HG03575 (cell line): ENCODE measurements around the gene DTNBP1.

Experiments used
- ATAC-seq: cut with Tn5 transposase; IDR thresholded peaks from one replicate; pipeline ENCODE4 v1.9.1; 2021; ENCODE audit not compliant: unreplicated experiment, insufficient number of reproducible peaks, low FRiP score; ENCODE audit errors: extremely low read depth

Gene DTNBP1

DNA sequence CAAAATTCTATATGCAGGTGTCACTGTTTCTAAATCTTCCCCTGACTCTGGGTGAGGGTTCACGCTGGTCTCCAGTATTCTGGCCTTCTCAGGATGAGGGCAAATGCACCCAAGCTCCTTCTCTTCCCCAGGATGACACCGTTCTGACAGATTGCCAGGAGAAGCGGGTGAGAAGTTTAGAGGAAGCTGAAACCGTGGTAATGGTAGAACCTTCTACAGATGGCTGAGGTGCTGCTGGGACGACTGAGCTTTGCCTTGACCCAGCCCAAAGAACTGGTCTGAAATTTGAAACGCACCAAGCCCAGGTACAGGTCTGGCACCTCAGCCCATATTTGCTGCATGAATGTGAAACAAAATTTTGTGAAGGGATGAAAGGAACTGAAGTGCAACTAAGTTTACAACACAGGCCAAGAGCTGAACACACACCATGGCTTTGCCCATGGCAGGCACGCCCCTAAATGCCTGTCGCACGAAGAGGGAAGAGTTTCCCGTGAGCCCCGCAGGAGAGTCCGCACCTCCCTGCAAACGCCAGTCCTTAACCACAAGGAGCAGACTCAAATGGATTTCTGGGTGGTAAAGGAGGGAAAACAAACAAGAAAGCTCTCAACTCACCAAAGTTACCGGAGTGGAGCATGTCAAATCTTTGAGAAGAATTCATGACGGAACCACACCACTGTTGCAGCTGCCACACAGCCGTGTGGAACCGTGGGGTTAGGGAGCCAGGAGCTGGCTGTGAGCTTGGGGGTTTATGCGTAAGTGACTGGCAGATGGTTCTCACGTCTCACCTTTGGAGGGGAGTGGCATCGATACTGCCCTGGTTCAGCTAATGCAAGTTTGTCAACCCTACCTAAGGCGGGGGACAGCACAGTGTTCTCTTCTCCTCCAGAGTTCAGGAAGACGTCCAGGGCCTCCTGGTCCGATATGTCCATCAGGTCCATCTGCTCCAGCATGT is 138.9 kb downstream of the DTNBP1 start:
- ATAC-seq, result no peak

DNA sequence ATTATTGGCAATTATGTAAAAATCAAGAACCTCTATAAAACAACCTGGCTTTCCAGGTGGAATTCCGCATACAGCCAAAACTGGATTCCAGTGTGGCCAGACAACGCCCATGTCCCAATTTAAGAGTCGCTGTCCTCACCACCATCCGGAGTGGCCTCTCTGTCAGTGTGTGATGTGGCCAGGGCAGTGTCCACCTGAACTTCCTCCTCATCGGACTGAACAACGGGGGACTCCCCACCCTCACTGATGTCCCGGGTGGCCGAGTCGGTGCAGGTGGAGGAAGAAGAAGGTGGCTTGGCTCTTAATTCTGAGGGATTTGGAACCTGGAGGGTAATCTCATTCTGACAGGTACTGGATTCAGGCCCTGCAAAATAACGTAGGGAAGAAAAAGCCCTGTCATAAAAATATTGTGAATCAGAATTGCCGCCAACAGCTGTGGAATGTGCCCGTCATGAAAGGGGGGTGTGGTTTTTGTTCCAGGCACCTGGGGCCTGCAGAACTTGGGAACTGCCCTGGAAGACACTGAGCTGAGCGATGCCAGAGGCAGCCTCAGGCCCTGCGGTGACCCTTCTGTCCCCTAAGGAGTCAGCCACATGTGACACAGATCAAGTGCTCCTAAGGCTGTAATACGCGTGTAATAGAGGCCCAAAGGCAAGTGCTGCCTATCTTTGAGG is 139.8 kb downstream of the DTNBP1 start:
- no peak for ATAC-seq

DNA sequence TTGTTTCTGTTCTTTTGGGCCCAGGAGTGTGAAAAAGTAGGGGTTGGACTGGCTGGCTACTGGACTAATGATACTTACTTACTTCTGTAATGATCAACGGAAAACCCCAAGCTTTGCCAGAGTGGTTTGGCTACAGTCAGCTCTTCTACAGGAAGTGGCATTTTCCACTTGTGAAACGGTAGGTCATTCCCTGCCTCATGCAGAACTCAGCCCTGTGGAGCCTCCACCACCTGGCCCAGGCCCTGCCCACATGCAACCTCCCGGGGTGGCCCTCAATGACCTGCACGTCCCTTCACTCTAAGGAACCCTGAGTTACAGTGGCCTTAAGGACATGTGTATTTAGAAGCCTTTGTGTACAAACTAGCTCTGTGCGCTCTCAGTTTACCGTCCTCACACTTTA is 140.4 kb downstream of the DTNBP1 start:
- no peak for ATAC-seq

DNA sequence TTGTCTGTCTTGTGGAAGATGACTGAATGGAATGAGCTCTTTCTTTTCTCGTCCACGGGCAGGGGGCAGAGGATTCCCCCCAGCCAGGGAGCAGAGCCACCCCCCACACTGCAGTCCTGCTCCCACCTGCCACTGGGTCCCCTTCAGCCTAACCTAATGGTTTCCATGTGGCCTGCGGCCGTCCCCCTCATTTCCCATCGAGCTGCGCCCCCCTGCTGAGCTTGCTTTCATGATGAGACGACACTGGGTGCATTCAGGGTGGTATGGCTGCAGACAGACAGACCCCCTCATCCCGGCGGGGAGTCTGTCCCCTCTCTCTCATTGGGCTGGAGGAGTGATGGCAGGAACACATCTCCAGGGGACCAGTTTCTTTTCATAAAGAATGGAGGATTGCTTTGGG is 140.8 kb downstream of the DTNBP1 start:
- ATAC-seq, result no peak

DNA sequence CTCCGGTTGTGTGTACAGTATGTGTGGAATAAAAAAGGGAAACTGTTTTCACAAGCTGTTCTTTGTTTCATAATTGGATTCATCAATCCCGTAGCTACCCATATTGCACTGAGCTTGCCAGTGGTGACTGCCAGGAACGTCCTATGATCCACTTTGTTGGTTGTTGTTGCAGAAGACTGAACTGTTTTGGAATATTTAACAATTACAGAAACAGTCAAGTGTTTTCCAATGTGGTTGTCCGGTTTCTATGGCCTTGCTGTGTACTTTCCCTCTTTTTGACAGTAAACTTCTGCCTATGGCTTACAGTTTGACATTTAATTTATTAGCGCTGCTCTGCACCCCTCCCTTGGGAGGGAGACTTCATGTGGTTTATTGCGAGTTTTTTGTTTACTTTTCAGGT is 141.2 kb downstream of the DTNBP1 start:
- no peak for ATAC-seq

DNA sequence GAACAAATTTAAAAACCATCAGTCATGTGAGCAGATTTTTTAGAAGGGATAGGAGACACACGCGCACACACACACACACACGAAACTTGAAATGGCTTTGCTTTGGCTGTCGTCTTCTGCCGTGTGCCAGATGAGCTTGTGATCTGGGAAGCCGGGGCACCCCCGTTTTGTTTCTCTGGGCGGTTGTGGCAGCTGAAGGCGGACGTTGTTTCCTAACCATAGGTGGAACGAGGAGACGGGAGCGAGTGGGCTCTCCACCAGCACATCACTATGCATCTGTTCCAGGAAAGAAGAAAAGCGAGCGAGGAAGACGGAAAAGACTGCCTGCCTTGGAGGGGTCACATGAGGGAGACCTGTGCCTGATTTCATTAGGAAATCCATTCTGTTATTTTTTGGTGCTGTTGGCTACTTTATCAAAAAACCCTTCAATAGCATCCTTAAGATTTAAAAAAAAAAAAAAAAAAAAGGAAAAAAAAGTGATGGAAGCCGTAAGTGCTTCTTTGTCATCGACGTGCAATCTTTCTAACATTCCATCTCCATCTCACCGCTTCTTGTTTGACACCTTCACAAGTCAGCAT is 142.1 kb downstream of the DTNBP1 start:
- ATAC-seq, result no peak

DNA sequence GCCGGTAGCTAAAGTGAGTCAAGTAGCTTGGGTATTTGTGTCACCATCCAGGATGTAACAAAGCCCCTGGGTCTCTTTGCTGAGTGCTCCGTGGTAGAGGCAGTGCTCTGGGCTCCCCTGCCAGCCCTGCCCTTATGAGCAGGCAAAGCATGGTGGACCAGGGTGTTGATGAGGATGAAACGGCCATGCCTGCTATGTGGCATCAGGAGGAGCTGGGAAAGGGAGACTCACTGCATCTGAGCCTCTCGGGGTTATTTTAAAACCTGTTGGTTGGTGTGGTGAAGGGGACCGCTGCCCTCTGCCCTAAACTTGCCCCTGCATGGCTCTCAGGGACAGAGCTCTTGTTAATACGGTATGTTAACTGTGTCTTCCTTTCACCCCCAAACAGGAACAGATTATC is 143.1 kb downstream of the DTNBP1 start:
- ATAC-seq, result no peak

DNA sequence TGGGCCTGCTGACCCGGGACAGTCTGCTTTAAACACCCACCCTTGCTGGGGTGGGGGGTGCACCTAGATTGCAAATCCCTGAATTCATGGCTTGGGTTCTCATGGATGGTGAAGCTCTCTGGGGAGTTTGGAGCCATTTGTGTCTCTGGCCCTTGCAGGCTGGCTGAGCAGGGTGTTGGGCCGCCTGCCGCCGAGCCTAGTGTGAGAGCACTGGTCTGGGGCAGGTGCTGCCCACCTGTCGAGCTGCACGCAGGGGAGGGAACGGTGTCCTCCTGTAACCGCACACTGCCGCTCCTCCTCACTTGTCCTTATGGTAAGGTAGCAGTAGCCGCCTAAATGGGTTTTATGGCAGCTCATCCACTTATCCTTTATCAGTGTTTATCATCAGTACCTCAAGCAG is 143.9 kb downstream of the DTNBP1 start:
- no peak for ATAC-seq

DNA sequence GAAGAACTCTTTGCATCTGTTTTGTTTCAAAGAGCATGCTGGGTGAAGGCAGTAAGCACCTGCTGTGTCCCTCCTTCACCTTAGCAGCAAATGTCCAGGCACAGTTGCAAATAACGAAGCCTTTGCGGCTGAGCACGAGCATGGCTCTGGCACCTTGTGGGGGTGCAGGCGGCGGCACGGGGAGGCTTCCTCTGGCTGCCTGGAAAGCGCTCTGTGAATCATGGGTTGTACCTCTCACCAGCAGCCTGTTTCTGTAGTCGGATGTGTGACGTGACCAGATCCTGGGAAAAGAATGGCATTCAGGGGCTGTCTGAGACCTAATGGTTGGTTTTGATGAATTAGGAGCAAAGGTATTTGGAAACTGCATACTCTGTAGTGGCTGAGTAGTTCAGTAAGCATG is 144.8 kb downstream of the DTNBP1 start:
- ATAC-seq, result no peak

DNA sequence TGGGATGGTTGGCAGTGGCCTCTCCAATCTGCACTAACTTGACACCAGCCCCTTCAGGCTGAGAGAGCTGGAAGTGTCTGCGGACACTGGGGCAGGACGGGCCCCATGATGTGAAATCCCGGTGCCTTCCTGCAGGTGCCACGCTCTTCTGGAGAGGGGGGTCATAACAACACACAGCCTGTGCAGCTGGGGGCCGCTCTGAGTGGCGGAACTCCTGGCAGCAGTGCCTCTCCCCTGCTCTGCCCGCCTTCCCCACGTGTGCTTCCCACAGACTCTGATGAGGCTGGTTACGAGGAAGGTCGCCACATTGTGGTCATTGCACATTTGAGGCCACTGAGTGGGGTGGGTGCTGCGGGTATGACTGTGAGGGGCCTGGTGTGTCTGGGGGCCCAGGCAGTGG is 145.2 kb downstream of the DTNBP1 start:
- no peak for ATAC-seq

DNA sequence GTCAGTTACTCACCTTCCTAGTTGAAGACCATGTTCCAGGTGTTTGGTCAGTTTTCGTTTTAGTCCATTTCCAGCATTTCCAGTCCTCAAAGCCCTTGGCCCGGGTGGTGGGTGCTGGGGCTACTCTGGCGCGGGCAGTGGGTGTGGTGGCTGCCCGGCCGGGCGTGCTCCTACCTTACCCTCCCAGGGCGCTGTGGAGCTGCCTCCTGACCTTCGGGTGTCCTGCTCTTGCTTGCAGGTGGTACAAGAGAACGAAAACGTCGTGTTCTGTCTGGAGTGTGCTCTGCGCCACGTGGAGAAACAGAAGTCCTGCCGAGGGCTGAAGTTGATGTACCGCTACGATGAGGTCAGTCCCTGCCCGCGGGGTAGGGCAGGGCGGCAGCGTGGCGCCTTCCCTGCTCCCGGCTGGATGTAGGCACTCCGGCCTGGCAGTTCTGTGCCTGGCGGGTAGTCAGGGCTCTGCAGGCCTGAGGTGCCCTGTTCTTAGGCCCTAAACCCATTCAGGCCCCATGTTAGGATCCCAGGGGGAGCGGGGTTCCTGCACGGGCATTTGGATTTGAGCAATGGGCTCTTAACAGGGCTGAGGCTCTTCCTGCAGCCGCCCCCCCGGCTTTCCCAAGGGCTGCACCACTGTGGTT is 145.8 kb downstream of the DTNBP1 start:
- no peak for ATAC-seq

DNA sequence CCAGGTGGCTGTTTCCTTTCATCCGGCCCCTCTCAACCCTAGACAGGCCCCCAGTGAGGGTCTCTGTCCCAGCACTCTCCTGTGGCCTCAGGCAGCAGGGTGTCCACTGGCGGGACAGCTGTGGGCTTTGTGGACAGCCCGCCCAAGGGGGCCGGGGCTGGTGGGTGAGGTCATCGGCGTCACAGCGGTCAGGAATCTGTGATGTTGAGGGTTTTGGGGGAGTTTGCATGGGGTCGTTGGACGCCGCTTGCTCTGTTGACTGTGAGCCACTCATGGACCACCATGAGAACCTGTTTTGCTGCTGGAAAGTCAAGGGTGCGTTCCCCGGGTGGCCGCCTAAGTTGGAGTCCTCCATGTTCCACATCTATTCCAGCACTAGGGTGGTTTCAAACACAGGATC is 146.4 kb downstream of the DTNBP1 start:
- no peak for ATAC-seq

DNA sequence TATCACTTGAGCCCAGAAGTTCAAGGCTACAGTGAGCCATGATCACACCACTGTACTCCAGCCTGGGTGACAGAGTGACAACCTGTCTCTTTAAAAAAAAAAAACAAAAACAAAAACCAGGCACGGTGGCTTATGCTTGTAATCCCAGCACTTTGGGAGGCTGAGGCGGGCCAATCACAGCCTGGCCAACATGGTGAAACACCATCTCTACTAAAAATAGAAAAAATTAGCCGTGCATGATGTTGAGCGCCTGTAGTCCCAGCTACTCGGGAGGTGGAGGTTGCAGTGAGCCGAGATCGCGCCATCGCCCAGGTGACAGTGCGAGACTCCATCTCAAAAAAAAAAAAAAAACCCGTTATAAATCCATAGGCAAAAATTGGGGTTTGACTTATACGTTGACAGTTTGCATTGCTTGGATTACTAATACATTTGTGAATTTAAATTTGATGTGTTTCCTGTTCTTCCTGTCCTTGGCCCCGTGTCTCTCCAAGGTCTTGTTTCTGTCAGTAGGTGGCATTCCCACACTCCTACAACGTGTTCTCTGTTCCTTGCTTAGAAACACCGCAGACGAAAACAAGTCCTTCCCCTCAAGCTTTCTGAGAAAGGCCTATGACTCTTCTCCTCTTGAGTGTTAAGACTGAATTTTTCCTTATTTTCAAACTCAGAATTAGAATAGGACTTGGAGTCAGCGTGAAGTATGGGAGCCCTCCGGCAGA is 147.0 kb downstream of the DTNBP1 start:
- ATAC-seq, result no peak

DNA sequence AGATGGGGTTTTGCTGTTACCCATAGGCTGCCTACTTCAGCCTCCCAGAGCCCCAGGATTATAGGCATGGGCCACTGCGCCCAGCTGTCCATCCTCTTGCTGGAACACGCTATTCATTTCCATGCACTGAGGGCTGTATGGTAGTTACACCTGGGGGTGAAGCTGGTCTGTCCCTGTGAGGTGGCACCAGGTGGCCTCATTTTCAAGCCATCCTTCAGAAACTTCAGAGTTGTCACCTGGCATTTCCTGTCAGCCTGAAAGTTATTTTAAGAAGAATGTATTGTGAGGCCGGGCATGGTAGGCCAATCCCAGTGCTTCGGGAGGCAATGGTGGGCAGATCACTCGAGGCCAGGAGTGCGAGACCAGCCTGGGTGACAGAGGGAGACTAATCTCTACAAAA is 147.6 kb downstream of the DTNBP1 start:
- ATAC-seq, result no peak

DNA sequence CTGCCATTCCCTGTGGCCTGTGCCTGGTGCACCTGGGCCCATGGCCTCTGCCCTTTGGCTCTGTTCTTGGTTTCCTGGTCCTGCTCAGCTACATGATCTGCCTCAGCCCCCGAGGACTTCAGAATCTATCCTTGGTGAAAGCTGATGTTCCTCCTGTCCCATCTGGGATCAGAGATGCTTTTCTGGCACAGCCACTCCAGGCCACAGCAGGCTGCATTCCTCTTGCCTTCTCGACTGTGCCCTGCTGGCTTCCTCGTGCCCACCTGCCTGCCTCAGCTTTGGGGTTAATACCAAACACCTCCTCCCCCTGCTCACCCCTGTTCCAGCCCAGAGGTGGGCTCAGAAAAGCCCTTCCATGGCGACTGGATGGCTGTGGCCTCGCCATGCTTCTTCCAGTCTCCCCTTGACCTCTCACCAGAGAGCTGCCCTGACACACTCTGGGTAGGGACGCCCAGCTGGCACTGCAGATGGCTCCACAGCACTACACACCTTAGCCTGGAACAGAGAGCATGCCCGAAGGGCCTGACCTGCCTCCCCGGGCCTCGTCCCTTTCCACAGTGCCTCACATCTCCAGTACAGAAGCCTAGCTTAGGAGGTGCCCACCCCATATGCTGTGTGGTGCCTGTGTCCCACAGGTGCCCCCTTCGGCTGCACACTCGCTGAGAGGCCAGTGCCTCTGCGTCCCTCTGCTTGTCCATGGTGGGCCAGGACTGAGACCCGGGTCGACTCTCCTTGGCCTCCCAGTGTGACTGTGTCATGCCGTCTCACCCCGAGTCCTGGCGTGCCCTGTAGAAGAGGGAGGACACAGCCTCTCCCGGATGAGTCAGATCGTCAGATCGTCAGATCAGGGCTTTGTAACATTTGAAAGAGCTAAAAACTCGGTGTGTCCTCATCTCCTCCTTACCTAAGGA is 148.8 kb downstream of the DTNBP1 start:
- ATAC-seq, result no peak

DNA sequence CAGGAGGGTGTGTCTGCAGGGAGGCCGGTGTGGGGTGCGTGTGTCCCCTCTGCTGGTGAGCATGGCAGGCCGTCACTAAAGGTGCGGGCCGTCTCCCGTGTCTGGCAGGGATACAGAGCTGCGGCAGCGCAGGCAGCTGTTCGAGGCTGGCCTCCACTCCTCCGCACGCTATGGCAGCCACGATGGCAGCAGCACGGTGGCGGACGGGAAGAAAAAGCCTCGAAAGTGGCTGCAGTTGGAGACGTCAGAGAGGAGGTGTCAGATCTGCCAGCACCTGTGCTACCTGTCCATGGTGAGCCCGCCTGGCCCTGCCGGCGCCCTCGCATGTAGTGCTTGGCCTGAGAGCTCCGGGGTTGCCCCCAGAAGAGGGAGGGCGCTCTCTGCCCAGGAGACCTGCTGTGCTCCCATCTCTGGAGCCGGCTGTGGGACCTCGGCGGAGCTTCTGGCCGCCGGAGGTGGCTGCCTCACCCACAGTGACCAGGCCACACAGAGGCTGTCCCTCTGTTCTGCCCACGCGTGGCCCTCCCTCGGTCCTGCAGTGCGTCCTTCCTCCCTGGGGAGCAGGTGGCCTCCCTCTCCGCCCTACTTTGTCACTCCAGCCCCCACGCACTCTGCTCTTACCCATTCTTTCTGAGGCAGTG is 149.6 kb downstream of the DTNBP1 start:
- ATAC-seq, result no peak

DNA sequence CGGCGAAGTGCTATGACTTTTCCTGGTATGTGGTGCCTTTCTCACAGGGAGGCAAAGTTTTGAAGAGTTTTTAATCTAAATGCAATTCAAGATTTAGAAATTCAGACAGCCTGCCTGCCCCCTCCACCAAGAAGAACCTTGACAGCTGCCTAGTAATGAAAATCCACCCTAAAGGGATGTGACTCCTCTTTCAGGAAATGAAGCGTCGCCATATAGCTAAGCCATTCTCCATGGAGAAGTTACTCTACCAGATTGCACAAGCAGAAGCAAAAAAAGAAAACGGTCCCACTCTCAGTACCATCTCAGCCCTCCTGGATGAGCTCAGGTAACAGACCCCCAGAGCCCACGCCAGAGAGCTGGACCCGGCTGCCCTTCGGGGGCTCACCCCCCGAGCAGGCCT is 150.1 kb downstream of the DTNBP1 start:
- ATAC-seq, result no peak

DNA sequence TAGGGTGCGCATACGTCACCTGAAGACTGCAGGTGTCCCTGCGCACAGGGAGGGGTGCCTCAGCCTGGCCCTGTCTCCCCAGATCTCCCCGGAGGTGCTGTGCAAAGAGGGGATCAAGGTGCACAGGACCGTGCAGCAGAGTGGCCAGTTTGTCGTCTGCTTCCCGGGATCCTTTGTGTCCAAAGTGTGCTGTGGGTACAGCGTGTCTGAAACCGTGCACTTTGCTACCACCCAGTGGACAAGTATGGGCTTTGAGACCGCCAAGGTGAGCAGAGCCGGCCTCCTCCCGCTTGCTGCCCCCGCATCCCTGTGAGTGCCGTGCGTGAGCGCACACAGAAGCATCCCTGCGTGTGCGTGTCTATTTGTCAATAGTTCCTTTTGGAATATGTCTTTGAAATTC is 150.7 kb downstream of the DTNBP1 start:
- no peak for ATAC-seq
